Frontal cortex (tissue), 4 donors: ENCODE results near the gene NDRG3. TPM values are rescaled to one million over a fixed set of nuclear protein-coding genes. Genes with fewer than 3 reads are reported as not detected.
A peak's percentile ranks its signal among the peaks of the same experiment; 100 is the strongest.

Experiments
- DNase-seq, 2 donors: peaks; one replicate each; pipeline ENCODE4 v3.0.0; 2012; ENCODE audit warnings: low spot score in 2 of 2
- FAIRE-seq: peaks from 2 replicates; lab custom pipeline; 2012; peaks lifted over from hg19 to GRCh38; lab: Jason Lieb, UNC
- total RNA-seq: library from RNA; depleted of rRNA; stranded (reverse); fragments of >200 nt; gene quantifications from one replicate; pipeline ENCODE4 v1.2.3, GENCODE V29; 2014
- donor health status: control.
- donor health status: control.
- donor health status: control.

NDRG3 gene
- total RNA-seq, 1 donor from 2014 or later, result 52.2 TPM

- DNase-seq, result no peak
- FAIRE-seq, result no peak
Observed at GRCh38 chr20:36768768-36769430, 23.0 kb upstream of the NDRG3 start.

DNA sequence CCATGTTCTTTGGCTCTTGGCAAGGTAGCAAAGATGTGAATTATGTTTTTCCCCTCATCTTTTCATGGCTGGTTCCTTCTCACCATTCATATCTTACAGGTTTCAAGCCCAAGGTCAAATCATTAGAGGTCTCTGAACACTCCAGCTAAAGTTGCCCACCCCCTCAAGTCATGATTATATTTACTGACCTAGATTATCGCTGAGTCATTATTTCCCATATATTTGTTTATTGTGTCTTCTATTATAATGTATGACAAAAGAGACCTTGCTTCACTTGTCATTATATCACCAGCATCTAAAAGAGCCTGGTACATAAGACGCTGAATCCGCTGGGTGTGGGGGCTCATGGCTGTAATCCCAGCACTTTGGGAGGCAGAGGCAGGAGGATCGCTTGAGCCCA lies 15.2 kb upstream of the NDRG3 start:
- DNase-seq, result no peak
- FAIRE-seq, result no peak

GRCh38 chr20:36760647-36761046 lies 14.8 kb upstream of the NDRG3 start:
- FAIRE-seq, result no peak
- DNase-seq, result no peak

- FAIRE-seq, result no peak
Observed at GRCh38 chr20:36758276-36758675, 12.4 kb upstream of the NDRG3 start.

GRCh38 chr20:36756496-36756895 lies 10.6 kb upstream of the NDRG3 start:
- DNase-seq (no peak), FAIRE-seq (no peak)

More at GRCh38 chr20:36758276-36758675, 12.4 kb upstream of the NDRG3 start:
- DNase-seq, result no peak

DNA sequence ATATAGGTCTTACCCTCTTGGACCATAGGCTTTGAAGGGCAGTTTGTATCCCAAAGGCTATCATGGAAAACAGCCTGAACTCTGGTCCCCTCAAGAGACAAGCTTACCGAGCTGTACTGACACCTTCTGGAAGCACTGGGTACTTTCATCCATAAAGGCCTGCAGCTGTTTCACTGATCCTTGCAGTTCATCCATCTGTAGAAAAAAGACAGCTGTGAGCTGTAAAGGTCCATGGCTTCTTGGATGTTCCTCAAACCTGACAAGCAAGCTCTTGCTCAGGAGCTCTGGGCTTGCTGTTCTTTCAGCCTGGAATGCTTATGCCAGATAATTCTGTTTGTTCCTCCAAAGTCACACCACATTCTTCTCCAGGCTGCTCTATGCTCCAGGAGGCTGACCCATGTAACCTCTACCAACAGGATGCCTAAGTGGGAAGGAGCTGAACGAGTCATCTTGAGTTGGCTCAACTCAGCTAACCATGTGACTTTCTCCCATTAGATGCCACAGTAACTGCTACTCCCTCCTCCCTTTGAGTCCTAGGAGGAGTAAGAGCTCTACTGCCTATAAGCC lies 8.8 kb upstream of the NDRG3 start:
- FAIRE-seq (no peak), DNase-seq (peak in 1 of 2 donors; percentile 68)

- DNase-seq, result no peak
- no peak for FAIRE-seq
Observed at GRCh38 chr20:36752582-36752981, 6.7 kb upstream of the NDRG3 start.

DNA sequence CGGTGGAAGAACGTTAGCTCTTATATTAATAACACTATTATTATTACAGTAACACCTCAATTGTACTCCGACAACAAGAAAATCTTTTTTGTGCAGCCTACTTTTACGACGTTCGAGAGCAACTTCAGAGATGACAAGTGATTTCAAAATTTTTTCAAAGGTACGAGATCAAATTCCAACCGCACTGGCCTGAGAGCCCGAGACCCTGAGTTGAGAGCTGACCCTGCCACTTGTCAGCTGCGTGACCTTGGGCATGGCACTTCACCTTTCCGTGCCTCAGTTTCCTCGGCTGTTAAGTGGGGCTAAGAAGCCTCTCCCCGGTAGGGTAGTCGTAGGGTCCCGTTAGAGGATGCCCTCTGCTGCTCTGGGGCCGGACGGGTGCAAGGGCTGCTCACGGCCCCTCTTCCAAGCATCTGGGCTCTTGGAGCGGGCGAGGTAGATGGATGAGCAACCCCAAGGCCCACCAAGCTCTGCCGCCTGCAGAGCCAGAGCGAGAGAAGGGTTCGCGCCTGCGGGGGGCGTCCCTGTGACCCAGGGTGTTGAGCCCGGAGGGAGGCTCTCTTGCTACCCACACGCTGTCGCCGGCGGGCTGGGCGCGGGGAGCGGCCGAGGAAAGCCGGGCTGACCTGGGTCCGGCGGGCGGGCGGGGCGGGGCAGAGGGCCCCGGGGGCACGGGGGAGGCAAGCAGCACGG lies 510 bp downstream of the NDRG3 start:
- DNase-seq, result no peak

DNA sequence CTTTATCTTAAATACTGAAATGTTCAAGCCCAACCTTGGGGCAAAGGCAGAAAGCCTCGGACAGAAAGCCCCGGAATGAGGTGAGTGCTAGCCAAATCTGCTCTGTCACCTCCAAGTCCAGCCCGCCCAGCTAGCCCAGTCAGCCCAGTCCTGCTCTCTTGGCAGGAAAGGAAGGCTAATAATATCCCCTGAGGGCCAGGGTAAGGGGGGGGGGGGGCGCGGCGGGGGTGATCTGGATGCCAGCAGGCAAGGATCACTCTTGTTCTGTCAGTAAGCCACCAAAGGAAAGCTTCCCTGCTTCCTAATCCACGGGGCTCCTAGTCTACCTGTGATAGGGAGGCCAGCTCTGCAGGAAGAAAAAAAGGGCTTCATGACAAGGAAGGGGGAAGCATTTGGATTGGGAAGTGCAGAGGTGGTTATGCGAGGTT lies 1.1 kb downstream of the NDRG3 start:
- FAIRE-seq, result no peak

More for the DNA sequence above, 510 bp downstream of the NDRG3 start:
- no peak for FAIRE-seq

DNA sequence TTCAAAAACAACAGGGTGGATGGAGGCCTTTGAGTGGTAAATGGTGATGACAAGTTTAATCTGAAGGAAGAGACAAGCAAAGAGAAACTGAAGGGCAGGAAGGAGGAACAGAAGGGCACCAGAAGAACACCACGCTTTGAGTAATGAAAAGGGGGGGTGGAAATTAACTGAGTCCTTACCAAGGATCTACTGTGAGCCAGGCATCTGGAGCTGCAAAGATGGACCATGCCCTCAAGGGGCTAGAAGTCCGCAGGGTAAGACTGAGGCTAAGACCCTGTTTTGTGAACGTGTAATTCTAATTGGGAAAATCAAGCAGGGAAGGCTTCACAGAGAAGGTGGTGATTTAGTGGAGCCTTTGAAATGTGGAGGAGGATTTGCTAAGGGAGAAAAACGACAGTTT lies 1.6 kb downstream of the NDRG3 start:
- FAIRE-seq (no peak), DNase-seq (no peak)

More for the DNA sequence above, 1.1 kb downstream of the NDRG3 start:
- DNase-seq, result peak; percentile 41 to 44

DNA sequence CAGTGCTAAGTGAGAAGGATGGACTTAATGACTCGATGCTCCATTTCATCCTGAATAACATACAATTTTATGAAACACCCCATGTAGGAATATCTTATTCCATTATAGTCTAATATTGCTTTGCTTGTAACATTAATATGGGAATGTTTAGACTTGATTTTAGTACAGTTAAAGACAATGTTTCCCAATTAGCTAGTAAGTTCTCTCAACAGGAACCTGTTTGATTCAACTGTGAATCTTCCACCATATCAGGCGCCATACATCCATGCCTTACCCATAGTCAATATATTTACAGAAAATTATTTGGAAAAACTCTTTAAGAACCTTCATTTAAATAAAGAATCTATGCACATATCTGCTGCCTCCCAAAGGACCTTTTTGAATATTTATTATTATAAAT lies 3.3 kb downstream of the NDRG3 start:
- DNase-seq (no peak), FAIRE-seq (no peak)

GRCh38 chr20:36741072-36741471 lies 4.8 kb downstream of the NDRG3 start:
- DNase-seq (no peak), FAIRE-seq (no peak)

- no peak for DNase-seq
- no peak for FAIRE-seq
Observed at GRCh38 chr20:36737183-36737499, 8.7 kb downstream of the NDRG3 start.

- FAIRE-seq, result no peak
- no peak for DNase-seq
Observed at GRCh38 chr20:36736451-36737182, 9.3 kb downstream of the NDRG3 start.

DNA sequence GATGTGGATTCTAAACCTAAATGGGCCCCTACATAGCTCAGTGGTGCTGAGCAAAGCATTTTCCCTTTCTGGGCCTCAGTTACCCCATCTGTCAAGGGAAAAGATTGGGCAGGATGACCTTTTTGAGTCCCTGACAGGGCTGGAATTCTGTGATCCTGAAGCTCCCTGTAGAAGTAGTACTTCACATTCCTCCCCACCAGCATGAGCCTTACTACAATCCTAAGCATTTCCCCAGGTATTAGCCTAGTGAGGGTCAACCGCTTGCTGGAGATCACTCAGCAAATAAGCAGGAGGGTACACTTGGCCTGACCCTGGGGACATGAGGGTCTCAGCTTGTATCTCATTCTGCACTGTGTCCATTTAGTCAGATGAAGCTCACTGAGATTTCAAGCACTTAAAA lies 13.4 kb downstream of the NDRG3 start:
- FAIRE-seq (no peak), DNase-seq (no peak)

DNA sequence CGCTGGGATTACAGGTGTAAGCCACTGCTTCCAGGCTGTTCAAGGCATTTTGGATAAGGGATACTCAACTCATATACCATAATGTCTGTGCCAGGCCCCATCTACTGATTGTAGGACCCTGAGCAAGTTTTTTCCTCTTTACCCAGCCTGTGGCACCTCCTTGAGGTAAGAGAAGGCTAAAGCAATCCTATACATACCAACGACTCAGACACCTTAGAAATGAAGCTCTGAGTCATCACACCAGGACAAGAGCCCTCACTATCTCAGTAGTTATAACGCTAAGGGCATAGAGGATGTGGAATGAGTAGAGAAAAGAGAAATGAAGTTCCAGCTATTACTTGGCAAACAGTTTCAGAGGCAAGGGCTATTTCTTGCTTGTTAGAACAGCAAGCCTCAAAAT lies 16.9 kb downstream of the NDRG3 start:
- DNase-seq (no peak), FAIRE-seq (no peak)

DNA sequence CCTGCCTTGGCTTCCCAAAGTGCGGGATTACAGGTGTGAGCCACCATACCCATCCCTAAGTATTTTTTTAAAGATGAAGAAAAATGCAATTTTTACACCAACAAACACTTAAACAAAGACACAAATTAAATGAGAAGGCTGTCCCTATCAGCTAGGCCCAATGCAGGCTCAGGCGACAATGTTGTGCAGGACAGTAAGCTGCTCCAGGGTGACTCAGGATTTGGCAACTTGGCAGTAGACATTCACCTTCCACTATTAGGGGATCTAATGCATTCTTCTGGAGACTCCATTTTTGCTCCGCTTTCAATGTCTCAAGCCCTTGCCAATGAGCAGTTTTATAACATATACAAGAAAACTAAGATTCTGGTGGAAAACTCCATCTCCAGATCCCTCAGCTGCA lies 19.7 kb downstream of the NDRG3 start:
- DNase-seq (no peak), FAIRE-seq (no peak)

GRCh38 chr20:36720510-36720909 lies 25.4 kb downstream of the NDRG3 start:
- FAIRE-seq, result no peak
- DNase-seq, result no peak

DNA sequence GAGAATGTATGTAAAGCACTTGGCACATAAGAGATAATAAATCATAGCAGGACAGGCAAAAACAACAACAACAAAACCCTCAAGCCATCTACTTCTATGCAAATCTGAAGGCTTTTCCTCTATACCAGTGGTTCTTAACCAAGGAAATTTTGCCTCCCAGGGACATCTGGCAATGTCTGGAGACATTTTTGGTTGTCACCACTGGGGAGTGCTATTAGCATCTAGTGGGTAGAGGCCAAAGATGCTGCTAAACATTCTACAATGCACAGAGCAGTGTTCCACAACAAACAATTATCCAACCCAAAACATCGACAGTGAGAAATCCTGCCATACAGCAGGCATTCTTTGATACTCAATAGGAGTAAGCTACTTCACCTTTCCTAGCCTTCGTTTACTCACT lies 28.2 kb downstream of the NDRG3 start:
- FAIRE-seq (no peak), DNase-seq (no peak)

DNA sequence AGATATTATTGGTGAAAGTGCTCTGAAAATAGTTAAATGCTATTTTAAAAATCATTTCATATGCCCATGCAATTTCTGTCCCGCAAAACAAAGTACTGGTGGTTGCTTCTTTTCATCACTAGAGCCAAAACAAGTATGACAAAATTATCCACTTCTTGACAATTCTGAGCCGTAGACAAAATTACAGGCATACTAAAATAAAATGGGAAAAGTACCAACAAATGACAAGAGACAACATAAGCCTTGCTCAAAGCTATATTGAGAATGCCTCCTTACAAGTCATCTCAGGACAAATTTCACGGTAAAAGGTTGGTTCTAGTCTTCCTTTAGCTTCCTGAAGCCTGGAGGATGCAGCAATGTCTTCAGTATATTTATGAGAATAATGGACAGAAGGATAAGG lies 28.9 kb downstream of the NDRG3 start:
- FAIRE-seq (no peak), DNase-seq (peak in 1 of 2 donors; percentile 18)

DNA sequence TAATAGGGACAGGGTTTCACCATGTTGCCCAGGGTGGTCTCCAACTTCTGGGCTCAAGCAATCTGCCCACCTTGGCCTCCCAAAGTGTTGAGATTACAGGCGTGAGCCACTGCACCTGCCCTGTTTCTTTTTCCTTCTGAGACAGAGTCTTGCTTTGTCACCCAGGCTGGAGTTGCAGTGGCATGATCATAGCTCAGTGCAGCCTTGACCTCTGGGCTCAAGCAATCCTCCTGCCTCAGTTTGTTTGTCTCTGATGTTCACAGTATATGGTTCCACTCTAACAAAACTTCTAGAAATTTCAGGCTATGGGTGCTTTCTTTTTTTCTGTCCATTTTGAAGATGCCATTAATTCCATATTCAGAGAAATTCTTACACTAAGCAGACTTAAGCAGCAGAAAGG lies 33.1 kb downstream of the NDRG3 start:
- DNase-seq (no peak), FAIRE-seq (no peak)
